HG02623 (cell line): ENCODE measurements around the gene POC1B.

ENCODE experiments used
- ATAC-seq: cut with Tn5 transposase; IDR thresholded peaks from one replicate; pipeline ENCODE4 v1.9.1; 2021; ENCODE audit warnings: moderate library complexity; ENCODE audit not compliant: unreplicated experiment

Gene POC1B

GRCh38 chr12:89390802-89391673 lies 134.8 kb downstream of the POC1B start:
- ATAC-seq, result no peak

GRCh38 chr12:89389755-89390661 lies 135.8 kb downstream of the POC1B start:
- no peak for ATAC-seq

- no peak for ATAC-seq
These were observed 139.7 kb downstream of the POC1B start for GRCh38 chr12:89386138-89386537.

GRCh38 chr12:89384807-89385206 lies 141.0 kb downstream of the POC1B start:
- no peak for ATAC-seq

- no peak for ATAC-seq
These were observed 141.6 kb downstream of the POC1B start for GRCh38 chr12:89384050-89384758.

GRCh38 chr12:89383235-89384049 lies 142.4 kb downstream of the POC1B start:
- ATAC-seq, result no peak

GRCh38 chr12:89382328-89382727 lies 143.5 kb downstream of the POC1B start:
- ATAC-seq, result no peak

GRCh38 chr12:89379839-89380467 lies 145.9 kb downstream of the POC1B start:
- ATAC-seq, result no peak

GRCh38 chr12:89379148-89379838 lies 146.6 kb downstream of the POC1B start:
- ATAC-seq, result no peak

GRCh38 chr12:89376844-89377243 lies 149.0 kb downstream of the POC1B start:
- no peak for ATAC-seq

GRCh38 chr12:89376202-89376529 lies 149.7 kb downstream of the POC1B start:
- ATAC-seq, result no peak

- ATAC-seq, result no peak
These were observed 151.9 kb downstream of the POC1B start for GRCh38 chr12:89373763-89374572.

GRCh38 chr12:89372584-89373370 lies 153.1 kb downstream of the POC1B start:
- no peak for ATAC-seq

GRCh38 chr12:89370850-89371249 lies 155.0 kb downstream of the POC1B start:
- no peak for ATAC-seq

- ATAC-seq, result no peak
These were observed 155.4 kb downstream of the POC1B start for GRCh38 chr12:89370421-89370831.
